ENCODE measurements around the gene GNPNAT1.
"Not testable (repeated sequence)": the region's sequence is repeated elsewhere in the genome, so short reads cannot be mapped to it uniquely, and the experiment has no call there.

GNPNAT1 gene

DNA sequence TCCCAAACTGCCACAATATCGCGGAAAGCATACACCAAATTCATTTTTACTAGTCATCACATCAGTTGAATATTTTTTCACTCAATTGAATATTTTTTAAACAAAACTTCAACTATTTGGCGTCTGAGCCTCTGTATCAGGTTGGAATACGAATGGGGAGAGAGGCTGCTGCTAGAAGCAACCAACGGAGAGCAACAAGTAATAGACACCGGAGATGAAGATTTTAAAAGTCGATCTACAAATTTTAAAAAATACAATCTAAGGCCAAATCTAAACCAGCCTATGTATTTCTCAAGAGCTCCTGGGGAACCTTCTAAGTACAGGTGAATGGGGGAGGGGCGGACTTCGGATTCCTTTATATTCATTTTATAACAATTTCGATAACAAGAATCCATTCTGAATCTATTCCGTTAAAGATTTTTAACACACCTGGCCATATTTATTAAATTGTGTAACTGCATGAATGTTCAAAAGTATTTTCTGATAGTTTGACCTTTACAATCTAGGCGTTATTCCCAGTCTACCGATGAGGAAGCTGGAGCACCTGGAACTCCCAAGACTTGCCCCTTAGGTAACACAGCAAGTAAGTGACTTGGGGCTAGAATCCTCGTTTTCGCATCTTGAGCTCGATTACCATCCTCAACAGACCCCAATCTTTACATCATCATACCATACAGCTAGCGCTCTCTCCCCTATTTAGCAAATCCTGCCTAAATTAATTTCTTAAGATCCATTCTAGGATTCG is 1.2 kb downstream of the GNPNAT1 start:
- DNase-seq, result no peak

DNA sequence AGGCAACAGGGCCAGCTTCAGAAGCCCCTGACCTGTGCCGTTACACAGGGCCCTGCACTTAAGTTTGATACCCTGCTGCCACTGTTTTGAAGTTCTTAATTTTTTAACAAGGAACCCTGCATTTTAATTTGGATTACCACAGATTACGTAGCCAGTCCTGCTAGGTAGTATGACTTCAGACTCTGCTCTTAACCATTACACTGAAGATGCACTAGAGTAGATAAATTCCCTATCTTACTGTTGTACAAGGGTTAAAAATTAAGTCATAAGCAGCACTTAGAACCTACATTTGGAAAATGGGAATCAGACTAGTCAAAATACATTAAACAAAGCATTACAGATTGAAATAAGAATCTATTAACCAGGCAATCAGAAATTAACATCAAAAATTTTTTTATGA is 2.3 kb downstream of the GNPNAT1 start:
- DNase-seq, result no peak

DNA sequence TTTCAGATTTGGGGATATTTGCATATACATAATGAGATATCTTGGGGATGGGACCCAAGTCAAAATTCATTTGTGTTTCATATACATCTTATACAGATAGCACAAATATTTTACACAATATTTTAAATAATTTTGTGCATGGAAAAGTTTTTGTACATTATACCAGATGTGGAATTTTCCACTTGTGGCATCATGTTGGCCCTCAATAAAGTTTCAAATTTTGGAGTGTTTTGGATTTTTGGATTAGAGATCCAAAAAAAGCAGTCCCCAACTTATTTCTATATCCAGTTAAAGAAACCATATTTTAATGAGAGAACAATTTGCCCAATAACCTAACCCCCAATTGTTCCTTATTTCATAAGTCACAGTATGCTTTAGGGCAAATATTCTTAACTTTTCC is 4.5 kb downstream of the GNPNAT1 start:
- DNase-seq, result no peak

DNA sequence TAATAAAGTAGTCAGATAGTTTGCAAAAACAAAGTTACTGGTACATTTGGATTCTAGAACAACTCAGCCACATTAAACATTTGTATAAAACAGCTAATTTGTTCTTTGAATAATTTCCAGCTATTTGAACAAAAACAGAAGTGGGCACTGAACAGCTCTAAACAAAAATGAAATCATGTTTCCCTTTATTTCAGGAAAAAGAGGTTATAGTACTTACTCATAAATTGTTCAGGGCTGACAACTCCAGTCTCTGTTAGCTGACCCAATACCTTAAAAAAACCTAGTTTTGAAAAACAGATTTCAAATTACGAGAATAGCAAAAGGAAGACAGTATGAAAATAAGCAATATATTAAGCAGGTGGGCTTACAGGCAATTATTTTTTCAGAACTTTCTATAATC is 8.2 kb downstream of the GNPNAT1 start:
- no peak for DNase-seq

DNA sequence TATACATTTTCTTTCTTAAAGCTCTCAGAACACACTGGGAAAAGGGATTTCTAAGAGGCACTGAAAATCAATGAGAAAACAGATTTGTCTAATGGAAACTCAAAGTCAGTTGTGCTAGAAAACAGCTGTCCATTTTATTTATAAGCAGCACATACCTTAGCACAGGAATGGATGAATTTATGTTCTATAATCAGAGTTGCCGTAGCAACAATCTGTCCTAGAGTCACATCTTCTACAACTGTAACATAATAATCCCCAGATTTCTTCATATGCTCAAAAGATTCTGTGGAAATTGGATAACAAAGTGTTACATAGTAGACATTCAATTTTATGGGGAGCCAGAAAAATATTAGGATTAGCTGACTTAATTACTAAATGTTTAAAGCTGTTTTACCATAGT is 9.8 kb downstream of the GNPNAT1 start:
- no peak for DNase-seq

DNA sequence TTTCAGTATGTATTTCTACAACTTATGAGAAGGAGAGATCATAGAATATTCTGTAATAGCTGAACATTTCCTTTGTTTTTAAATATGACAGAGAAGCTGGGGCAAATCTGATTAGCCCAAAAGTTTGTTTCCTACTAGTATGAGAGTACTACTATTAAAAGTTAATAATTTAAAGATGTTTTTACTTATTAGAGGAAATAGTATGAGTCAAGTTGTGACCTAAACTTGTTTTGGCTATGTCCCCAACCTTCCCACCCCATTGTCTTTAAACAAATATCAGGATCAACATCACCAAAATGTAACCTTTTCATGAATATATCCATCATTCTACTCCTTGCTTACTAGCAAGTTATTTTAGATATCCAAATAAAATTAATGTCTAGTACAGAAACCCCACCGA is 10.5 kb downstream of the GNPNAT1 start:
- no peak for DNase-seq

DNA sequence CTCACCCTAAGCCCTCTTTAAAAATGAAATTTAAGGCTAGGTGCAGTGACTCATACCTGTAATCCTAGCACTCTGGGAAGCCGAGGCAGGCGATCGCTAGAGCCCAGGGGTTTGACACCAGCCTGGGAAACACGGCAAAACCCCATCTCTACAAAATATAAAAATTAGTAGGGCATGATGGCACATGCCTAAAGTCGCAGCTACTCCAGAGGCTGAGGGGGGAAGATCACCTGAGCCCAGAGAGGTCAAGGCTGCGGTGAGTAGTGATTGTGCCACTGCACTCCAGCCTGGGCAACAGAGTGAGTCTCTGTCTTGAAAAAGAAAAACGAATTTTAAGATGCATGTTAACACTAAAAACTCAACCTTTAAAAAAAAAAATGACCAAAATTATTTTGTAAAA is 12.7 kb downstream of the GNPNAT1 start:
- no peak for DNase-seq

DNA sequence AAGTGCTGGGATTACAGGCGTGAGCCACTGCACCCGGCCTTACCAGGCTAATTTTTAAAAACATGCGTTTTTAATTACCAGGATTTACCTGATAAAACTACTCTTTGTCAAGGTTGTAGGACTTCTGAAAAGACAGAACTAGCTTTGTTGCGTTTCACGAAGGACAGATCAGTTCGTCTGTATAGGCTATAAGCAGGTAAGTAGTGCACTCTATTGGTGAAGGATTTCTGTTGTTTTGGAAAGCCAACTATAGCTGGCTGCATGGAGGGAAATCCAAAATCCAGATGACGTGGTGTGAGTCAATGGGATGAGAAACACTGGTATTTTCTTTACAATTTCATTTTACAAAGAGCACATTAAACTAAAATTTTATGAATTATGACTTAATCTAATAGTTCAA is 14.6 kb downstream of the GNPNAT1 start:
- no peak for DNase-seq

DNA sequence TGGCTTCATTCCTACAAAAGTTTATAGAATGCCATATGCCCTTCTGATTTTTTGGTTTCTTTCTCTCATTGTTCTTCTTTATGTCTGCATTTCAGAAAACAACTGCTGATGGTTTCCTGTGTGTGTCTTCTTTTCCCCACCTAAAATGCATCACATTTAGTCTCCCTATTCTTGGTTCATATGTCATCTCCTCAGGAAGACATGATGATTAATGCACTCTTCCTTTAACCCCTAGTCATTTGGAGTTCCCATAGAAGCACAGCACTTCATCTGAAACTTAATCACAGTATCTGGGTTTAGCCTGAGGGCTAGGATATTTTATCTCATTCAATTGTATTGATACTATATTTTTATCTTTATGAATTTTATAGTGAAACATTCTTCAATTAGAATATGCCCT is 21.5 kb downstream of the GNPNAT1 start:
- DNase-seq, result no peak

DNA sequence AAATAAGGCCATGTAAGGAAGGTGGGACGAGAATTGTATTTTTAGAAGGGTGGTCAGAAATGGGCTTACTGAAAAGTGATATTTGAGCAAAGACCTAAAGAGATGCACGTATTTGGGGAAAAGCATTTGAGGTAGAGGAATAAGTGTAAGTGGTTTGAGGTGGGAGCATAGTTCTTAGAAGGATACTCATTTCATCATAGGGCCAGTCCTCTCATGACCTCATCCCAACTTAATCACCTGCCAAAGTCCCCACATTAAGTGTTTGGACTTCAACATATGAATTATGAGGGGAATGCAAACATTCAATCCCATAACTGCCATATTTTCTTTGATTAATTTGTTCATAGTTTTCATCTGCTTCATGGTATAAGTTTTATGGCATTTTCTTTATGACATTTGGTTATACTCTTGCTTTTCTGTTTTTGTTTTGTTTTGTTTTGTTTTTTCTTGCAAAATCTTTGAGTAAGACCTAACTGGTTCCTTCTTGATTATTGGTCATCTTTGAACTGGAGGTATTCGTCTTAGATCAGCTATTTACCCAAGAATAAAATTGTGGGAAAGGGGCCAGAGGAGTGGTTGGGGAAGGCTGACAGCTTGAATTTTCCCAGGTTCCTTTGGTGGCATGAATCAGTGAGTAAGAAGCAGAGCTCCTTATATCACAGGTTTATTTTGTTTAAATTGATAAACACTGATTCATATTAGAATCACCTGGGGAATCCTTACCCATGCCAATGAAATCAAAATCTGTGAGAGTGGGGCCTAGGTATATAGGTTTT is 24.2 kb downstream of the GNPNAT1 start:
- DNase-seq, result no peak

DNA sequence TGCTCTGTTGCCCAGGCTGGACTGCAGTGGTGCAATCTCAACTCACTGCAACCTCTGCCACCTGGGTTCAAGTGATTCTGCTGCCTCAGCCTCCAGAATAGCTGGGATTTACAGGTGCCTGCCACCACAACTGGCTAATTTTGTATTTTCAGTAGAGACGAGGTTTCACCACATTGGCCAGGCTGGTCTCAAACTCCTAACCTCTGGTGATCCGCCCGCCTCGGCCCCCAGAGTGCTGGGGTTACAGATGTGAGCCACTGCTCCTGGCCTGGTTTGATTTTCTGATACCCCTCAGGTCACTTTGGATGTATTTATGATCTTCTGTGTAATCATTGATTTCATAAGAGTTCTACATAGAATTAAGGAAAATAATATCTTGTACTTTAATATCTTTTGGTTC is 28.5 kb downstream of the GNPNAT1 start:
- not testable (repeated sequence) for DNase-seq

DNA sequence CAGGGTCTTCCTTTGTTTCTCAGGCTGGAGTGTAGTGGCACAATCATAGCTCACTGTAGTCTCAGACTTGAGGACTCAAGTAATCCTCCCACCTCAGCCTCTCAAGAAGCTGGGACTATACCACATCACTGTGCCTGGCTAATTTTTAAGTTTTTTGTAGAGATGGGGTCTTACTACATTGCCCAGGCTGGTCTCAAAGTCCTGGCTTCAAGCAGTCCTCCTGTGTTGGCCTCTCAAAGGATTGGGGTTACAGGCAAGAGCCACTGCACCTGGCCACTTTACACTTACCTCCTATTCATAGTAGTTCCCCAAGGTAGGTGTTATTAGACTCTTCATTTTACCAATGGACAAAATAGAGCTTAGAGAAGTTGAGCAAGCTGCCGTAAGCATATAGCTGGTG is 32.3 kb downstream of the GNPNAT1 start:
- DNase-seq, result no peak

DNA sequence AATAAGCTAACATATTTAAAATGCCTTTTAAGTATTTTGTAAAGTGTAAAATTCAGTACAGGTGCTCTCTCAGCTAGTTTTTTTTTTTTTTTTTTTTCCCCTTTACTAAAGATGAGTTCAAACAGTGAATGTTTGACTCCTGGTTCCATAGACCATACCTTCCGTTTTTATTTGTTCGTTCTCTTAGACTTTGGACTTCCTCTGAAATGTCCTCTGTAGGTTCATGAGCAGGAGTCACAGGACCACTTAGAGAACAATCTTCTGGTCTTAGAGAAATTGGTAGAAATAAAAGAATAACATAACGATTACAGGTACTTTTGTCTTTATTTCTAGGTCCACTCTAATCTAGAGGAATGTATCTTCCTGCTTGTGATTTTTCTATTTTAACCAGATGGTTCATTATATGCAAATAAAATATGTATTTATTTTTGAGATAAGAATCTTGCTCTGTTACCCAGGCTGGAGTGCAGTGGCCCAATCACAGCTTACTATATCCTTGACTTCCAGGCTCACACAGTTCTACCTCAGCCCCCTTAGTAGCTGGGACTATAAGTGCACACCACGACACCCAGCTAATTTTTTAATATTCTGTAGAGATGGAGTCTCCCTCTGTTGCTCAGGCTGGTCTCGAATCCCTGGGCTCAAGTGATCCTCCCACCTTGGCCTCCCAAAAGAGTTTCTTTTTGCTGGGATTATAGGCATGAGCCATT is 35.6 kb downstream of the GNPNAT1 start:
- DNase-seq, result no peak

DNA sequence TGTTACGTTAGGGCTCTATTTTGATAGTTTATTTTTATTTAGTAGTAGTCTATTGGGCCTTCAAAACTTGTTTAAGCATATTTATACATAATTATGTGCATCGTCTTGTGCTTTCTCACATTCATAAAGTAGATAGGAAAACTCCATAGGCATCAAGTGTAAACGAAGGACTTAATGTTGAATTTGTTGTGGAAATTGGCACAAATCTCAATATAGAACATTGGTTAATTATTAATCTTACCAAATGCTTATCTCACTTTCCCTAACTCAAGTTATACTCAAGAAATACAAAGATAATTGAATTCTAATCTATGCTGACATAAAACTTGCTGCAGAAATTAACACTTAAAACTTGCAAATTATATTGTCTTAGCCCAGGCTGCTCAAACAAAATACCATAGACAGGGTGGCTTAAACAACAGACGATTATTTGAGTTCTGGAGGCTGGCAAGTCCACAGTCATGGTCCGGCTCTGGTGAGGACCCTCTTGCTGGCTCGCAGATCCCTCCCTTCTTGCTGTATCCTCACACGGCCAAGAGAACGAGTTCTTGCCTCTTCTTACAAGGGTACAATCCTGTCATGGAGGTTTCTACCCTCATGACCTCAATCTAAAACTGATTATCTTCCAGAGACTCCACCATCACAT is 42.6 kb downstream of the GNPNAT1 start:
- DNase-seq, result no peak

DNA sequence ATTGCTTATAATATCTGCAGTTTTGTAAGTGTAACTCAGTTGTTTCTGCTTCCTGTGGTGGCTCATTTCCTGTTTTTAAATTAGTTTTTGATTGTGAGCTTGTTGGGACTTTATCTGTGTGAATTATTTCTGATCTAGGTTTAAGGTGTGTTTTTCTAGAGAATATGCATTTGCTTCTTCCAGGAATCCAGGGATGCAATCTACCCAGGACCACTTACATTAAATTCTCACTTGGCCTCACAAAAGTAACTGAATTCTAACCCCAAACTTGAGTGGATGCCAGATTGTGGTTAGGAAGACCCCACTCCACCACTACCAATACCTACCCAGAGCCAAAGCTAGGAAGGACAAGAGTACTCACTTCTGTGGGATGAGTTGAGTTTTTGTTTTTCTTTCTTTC is 49.5 kb downstream of the GNPNAT1 start:
- DNase-seq, result no peak

DNA sequence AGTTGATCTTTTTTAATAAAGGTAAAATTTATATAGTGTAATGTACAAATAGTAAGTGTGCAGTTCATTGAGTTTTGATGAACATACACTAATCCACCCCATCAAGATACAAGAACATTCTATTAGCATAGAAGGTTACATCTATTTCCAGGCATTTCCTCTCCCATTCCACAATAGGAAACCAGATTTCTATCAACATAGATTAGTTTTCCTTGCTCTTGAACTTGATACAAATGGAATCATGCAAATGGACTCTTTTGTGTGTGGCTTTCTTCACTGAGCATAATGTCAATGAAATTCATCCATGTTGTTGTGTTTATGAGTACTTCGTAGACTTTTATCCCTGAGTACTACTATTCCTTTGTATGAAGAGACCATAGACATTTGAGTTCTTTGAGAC is 50.7 kb downstream of the GNPNAT1 start:
- no peak for DNase-seq

DNA sequence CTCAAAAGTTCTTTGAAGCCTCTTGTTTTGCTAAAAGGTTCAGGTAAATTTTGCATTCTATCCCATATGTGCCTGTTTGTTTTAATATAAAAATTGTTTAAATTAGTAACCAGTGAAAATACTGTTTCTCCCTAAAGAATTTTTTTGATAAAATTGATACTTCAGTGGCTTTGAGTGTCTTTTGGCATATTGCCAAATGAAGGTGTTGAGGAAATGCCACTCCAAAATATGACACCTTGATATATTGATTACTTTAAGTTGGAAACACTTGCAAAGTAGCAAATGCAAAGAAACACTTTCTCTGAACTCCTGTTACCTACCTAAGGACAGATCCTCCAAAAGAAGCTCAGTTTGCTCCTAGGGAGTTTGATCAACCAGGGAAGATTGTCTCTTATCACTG is 53.0 kb downstream of the GNPNAT1 start:
- DNase-seq, result no peak

DNA sequence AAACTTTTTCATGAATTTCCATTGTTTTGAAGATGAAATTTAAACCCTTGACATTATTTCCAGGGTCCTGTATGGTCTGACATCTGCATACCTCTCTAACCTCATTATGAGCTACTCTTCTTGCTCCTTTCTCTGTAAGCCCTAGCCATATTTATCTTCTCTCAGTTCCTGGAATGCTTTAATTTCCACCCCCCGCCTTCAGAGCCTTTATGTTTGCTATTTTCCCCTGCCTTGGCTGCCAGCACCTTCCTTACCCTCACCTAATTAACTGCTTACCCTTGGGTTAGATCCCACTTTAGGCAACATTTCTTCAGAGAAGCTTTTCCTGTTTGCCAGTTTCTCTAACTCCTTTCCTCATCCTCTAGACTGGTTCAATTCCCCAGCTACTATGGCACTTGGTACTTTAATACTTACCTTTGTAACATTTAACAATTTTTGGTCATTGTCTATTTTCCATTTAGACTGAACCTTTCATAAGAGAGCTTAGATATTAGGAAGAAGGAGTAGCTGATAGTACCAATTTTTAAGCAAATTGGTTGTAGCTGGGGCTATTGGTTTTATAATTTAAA is 55.4 kb downstream of the GNPNAT1 start:
- no peak for DNase-seq

DNA sequence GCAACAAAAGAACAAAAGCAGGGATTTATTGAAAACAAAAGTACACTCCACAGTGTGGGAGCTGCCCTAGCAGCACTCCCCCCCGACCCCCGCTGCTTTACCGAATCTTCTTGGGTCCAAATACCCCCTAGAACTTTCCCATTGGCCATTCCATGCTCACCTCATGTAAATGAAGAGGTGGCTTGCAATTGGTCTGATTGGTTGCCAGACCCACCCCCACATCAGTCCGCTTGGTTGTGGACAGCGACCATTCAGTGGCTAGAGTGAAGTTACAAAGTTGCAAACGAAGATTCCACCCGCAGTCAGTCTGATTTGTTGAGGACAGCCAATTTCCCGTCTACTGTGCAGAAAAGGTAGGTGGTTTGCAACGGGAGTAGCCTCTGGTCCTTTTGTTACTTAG is 57.6 kb downstream of the GNPNAT1 start:
- no peak for DNase-seq

DNA sequence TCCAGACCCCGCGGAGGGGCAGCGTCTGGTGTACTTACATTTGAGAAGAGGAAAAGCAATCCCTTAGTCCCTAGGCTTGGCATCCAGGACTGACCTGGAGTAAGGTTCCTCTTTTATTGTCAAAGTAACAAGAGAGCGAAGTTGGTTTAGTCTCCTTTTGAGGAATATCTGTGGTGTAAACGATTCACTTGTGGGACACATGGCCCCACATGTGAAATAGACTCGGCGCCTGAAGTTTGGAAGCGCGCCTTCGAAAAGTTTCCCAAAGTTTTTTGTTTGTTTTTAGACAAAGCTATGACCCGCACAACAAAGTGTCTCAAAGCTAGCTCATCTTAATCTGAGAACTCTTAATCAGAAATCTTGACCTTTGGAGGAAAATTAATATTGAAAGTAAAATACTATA is 60.7 kb downstream of the GNPNAT1 start:
- DNase-seq, result peak in 2 of 51 donors; percentile 29 to 31

DNA sequence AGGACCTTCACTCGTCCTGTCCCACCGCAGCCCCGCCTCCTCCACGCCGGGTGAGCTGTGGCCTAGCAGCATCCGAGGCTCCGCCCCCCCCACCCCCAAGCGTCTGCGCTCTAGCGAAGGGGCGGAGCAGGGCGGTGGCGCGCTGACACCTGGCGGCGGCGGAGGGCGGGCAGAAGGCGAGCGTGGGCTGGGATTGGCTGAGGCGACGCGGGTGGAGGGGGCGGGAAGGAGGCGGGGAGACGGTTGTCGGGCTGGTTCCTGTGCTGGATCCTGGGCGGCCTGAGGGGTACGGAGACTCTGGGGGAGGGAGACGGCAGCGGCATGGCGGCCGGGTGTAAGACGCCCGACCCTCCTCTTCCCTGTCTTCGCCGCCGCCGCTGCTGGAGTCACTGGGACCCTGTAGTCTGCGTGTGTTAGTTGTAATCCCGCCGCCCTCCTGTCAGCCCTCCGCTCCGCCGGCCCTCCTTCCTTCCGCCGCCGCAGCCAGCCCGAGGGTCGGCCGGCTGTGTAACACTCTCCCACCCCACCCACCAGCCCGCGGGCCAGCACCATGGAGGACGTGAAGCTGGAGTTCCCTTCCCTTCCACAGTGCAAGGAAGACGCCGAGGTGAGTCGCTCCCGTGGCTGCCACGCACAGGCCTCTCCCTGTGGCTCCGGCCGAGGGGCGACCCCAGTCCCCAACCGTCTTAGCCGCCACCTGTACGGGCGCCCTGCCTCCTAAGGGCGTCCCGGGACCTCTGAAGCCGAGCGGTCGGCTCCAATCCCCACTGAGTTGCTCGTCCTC is 61.3 kb downstream of the GNPNAT1 start, which contains the start of gene STYX:
Gene STYX (plus strand): TSS at position 242 of the 784 bp plus-strand sequence. CDS start 309 bp downstream, at position 551.
- DNase-seq, result peak; percentile 50 to 98 (median 95)
